Measurements from ENCODE around the gene BAD.

BAD gene

GRCh38 chr11:64226507-64227051, 57.9 kb downstream of the BAD start:
- peak; percentile 61 for DNase-seq

- peak; percentile 93 for DNase-seq
These were observed 58.6 kb downstream of the BAD start, which contains the start of the genes NUDT22 and TRPT1 for GRCh38 chr11:64225608-64226506. Gene NUDT22 (plus strand): TSS chr11:64226274. CDS start chr11:64226653, 379 bp downstream. Gene TRPT1 (minus strand): TSS chr11:64226186. CDS start chr11:64225860, 326 bp downstream.

GRCh38 chr11:64224891-64225607, 59.4 kb downstream of the BAD start:
- no peak for DNase-seq

GRCh38 chr11:64224151-64224890, 60.1 kb downstream of the BAD start:
- DNase-seq = no peak

GRCh38 chr11:64223001-64223651, 61.3 kb downstream of the BAD start:
- no peak for DNase-seq

- DNase-seq = no peak
These were observed 61.8 kb downstream of the BAD start for GRCh38 chr11:64222651-64223000.

GRCh38 chr11:64220798-64221197, 63.7 kb downstream of the BAD start:
- DNase-seq = no peak

GRCh38 chr11:64220271-64220670, 64.2 kb downstream of the BAD start:
- DNase-seq = no peak

Data from OCI-M1 (cell line).